Stimulated activated naive CD8-positive, alpha-beta T cell treated with anti-CD3 and anti-CD28 coated beads, Interleukin-15, Interleukin-2, amounts not matched to agents 100 ng/mL and 50 ng/mL, for 24 hours (primary cell): ENCODE measurements around the gene SAMM50.

Source experiments
- H3K27ac Mint-ChIP-seq: one replicate; pipeline ENCODE4 v1.8.0; 2021; ENCODE audit warnings: mild to moderate bottlenecking, mixed read lengths
- H3K27me3 Mint-ChIP-seq: one replicate; pipeline ENCODE4 v1.8.0; 2021; ENCODE audit warnings: mixed read lengths
- H3K36me3 Mint-ChIP-seq: one replicate; pipeline ENCODE4 v1.8.0; 2021; ENCODE audit warnings: low read depth, mixed read lengths
- H3K4me1 Mint-ChIP-seq: one replicate; pipeline ENCODE4 v1.8.0; 2021; ENCODE audit warnings: low read depth, mixed read lengths
- H3K4me3 Mint-ChIP-seq: one replicate; pipeline ENCODE4 v1.8.0; 2021; ENCODE audit warnings: mild to moderate bottlenecking, mixed read lengths
- H3K9me3 Mint-ChIP-seq: one replicate; pipeline ENCODE4 v1.8.0; 2021; ENCODE audit warnings: mixed read lengths

Gene SAMM50

GRCh38 chr22:43983808-43984207, 28.6 kb downstream of the SAMM50 start:
- H3K4me3 Mint-ChIP-seq: no peak overlapping the region
- no peaks in the 10 kb centered on the region for H3K4me1 Mint-ChIP-seq

GRCh38 chr22:43985532-43985931, 30.3 kb downstream of the SAMM50 start:
- Mint-ChIP-seq H3K27ac (no peak overlapping the region), H3K27me3 (no peaks in the 10 kb centered on the region), H3K4me3 (no peak overlapping the region), H3K4me1 (no peaks in the 10 kb centered on the region), H3K36me3 (peaks cover 50% of the 10 kb centered on the region), H3K9me3 (no peaks in the 10 kb centered on the region)

More at GRCh38 chr22:43983808-43984207, 28.6 kb downstream of the SAMM50 start:
- no peaks in the 10 kb centered on the region for H3K27me3 Mint-ChIP-seq
- H3K36me3 Mint-ChIP-seq: peaks cover 52% of the 10 kb centered on the region
- H3K9me3 Mint-ChIP-seq: no peaks in the 10 kb centered on the region
- no peak overlapping the region for H3K27ac Mint-ChIP-seq

GRCh38 chr22:43988116-43988820, 33.0 kb downstream of the SAMM50 start:
- Mint-ChIP-seq H3K9me3 (no peaks in the 10 kb centered on the region), H3K27me3 (no peaks in the 10 kb centered on the region), H3K36me3 (peaks cover 48% of the 10 kb centered on the region), H3K4me1 (peaks cover 4% of the 10 kb centered on the region), H3K4me3 (no peak overlapping the region), H3K27ac (no peak overlapping the region)

- H3K27ac Mint-ChIP-seq: no peak overlapping the region
- H3K36me3 Mint-ChIP-seq: peaks cover 49% of the 10 kb centered on the region
- no peaks in the 10 kb centered on the region for H3K9me3 Mint-ChIP-seq
- no peaks in the 10 kb centered on the region for H3K27me3 Mint-ChIP-seq
- H3K4me1 Mint-ChIP-seq: peaks cover 7% of the 10 kb centered on the region
- no peak overlapping the region for H3K4me3 Mint-ChIP-seq
Measured at GRCh38 chr22:43988960-43989359, 33.7 kb downstream of the SAMM50 start.

- Mint-ChIP-seq H3K27me3 (no peaks in the 10 kb centered on the region), H3K4me1 (peaks cover 11% of the 10 kb centered on the region), H3K36me3 (peaks cover 52% of the 10 kb centered on the region), H3K9me3 (no peaks in the 10 kb centered on the region), H3K27ac (no peak overlapping the region), H3K4me3 (no peak overlapping the region)
Measured at GRCh38 chr22:43990044-43990443, 34.8 kb downstream of the SAMM50 start.

GRCh38 chr22:43991316-43992020, 36.2 kb downstream of the SAMM50 start:
- H3K4me3 Mint-ChIP-seq: no peak overlapping the region
- no peak overlapping the region for H3K27ac Mint-ChIP-seq
- peaks cover 43% of the 10 kb centered on the region for H3K36me3 Mint-ChIP-seq
- no peaks in the 10 kb centered on the region for H3K27me3 Mint-ChIP-seq
- H3K4me1 Mint-ChIP-seq: peaks cover 24% of the 10 kb centered on the region
- no peaks in the 10 kb centered on the region for H3K9me3 Mint-ChIP-seq

GRCh38 chr22:43992331-43992821, 37.1 kb downstream of the SAMM50 start:
- no peak overlapping the region for H3K4me3 Mint-ChIP-seq
- peaks cover 46% of the 10 kb centered on the region for H3K36me3 Mint-ChIP-seq
- no peaks in the 10 kb centered on the region for H3K9me3 Mint-ChIP-seq
- H3K27ac Mint-ChIP-seq: no peak overlapping the region
- peaks cover 32% of the 10 kb centered on the region for H3K4me1 Mint-ChIP-seq
- H3K27me3 Mint-ChIP-seq: no peaks in the 10 kb centered on the region

- Mint-ChIP-seq H3K4me3 (no peak overlapping the region), H3K27ac (no peak overlapping the region), H3K27me3 (no peaks in the 10 kb centered on the region), H3K4me1 (peaks cover 34% of the 10 kb centered on the region), H3K36me3 (peaks cover 54% of the 10 kb centered on the region), H3K9me3 (no peaks in the 10 kb centered on the region)
Measured at GRCh38 chr22:43993072-43993760, 38.0 kb downstream of the SAMM50 start.

GRCh38 chr22:43994006-43994405, 38.8 kb downstream of the SAMM50 start:
- peaks cover 34% of the 10 kb centered on the region for H3K4me1 Mint-ChIP-seq
- no peaks in the 10 kb centered on the region for H3K9me3 Mint-ChIP-seq
- H3K27ac Mint-ChIP-seq: no peak overlapping the region
- H3K36me3 Mint-ChIP-seq: peaks cover 56% of the 10 kb centered on the region
- no peak overlapping the region for H3K4me3 Mint-ChIP-seq
- H3K27me3 Mint-ChIP-seq: no peaks in the 10 kb centered on the region

GRCh38 chr22:43994416-43994815, 39.2 kb downstream of the SAMM50 start:
- H3K36me3 Mint-ChIP-seq: peaks cover 56% of the 10 kb centered on the region

GRCh38 chr22:43995057-43995685, 39.9 kb downstream of the SAMM50 start:
- Mint-ChIP-seq H3K9me3 (no peaks in the 10 kb centered on the region), H3K27me3 (no peaks in the 10 kb centered on the region), H3K4me3 (peak overlapping the region; percentile 84), H3K4me1 (peaks cover 34% of the 10 kb centered on the region), H3K36me3 (peaks cover 51% of the 10 kb centered on the region), H3K27ac (peak overlapping the region; percentile 17)

More at GRCh38 chr22:43994416-43994815, 39.2 kb downstream of the SAMM50 start:
- H3K9me3 Mint-ChIP-seq: no peaks in the 10 kb centered on the region
- peaks cover 34% of the 10 kb centered on the region for H3K4me1 Mint-ChIP-seq
- H3K27ac Mint-ChIP-seq: no peak overlapping the region
- no peak overlapping the region for H3K4me3 Mint-ChIP-seq
- no peaks in the 10 kb centered on the region for H3K27me3 Mint-ChIP-seq

GRCh38 chr22:43995798-43996169, 40.5 kb downstream of the SAMM50 start:
- Mint-ChIP-seq H3K4me1 (peaks cover 34% of the 10 kb centered on the region), H3K27ac (peak overlapping the region; percentile 92), H3K9me3 (no peaks in the 10 kb centered on the region), H3K36me3 (peaks cover 48% of the 10 kb centered on the region), H3K4me3 (peak overlapping the region; percentile 84), H3K27me3 (no peaks in the 10 kb centered on the region)

- Mint-ChIP-seq H3K4me1 (peaks cover 34% of the 10 kb centered on the region), H3K27ac (peak overlapping the region; percentile 92), H3K27me3 (no peaks in the 10 kb centered on the region), H3K36me3 (peaks cover 49% of the 10 kb centered on the region), H3K4me3 (peak overlapping the region; percentile 84), H3K9me3 (no peaks in the 10 kb centered on the region)
Measured at GRCh38 chr22:43996170-43996980, 41.1 kb downstream of the SAMM50 start.

GRCh38 chr22:43996981-43997265, 41.7 kb downstream of the SAMM50 start:
- peak overlapping the region; percentile 84 for H3K4me3 Mint-ChIP-seq
- peaks cover 34% of the 10 kb centered on the region for H3K4me1 Mint-ChIP-seq
- no peaks in the 10 kb centered on the region for H3K27me3 Mint-ChIP-seq
- H3K27ac Mint-ChIP-seq: peak overlapping the region; percentile 61
- H3K36me3 Mint-ChIP-seq: peaks cover 48% of the 10 kb centered on the region
- no peaks in the 10 kb centered on the region for H3K9me3 Mint-ChIP-seq
